SK-N-SH (cell line): ENCODE data around the gene DCUN1D1.

Experiments used
- EZH2phosphoT487 ChIP-seq: fragments of 200-600 bp; sonication (generic); IDR thresholded peaks from 2 replicates; pipeline ENCODE4 v1.6.1; 2017; ENCODE audit warnings: low read depth, mixed run types, mild to moderate bottlenecking, antibody characterized with exemption, moderate library complexity, borderline replicate concordance
- GABPA ChIP-seq: IDR thresholded peaks from 2 replicates; pipeline ENCODE4 v1.4.0; 2012; ENCODE audit warnings: low read depth, mild to moderate bottlenecking
- POLR2AphosphoS5 ChIP-seq: IDR thresholded peaks from 2 replicates; pipeline ENCODE4 v1.6.1; 2012; ENCODE audit warnings: low read depth, low read length
- TAF1 ChIP-seq: IDR thresholded peaks from 2 replicates; pipeline ENCODE4 v1.6.1; 2012; ENCODE audit warnings: low read depth, mild to moderate bottlenecking, low read length, moderate library complexity, borderline replicate concordance
- YY1 ChIP-seq: IDR thresholded peaks from 2 replicates; pipeline ENCODE4 v1.4.0; 2012; ENCODE audit warnings: low read depth, mild to moderate bottlenecking
- TF ChIP-seq, protein P1 (sequence below): fragments of 200-600 bp; sonication (generic); IDR thresholded peaks from 2 replicates; pipeline ENCODE4 v1.6.1; 2017; ENCODE audit warnings: antibody characterized with exemption, mild to moderate bottlenecking, moderate library complexity
- TF ChIP-seq, protein P2 (sequence below): fragments of 150-350 bp; IDR thresholded peaks from 2 replicates; pipeline ENCODE4 v1.6.1; 2016; ENCODE audit warnings: mild to moderate bottlenecking, low read depth, low read length

GRCh38 chr3:182906036-182906435 is 74.3 kb downstream of the DCUN1D1 start:
- no peak for TF ChIP-seq POLR2AphosphoS5
- TF ChIP-seq, protein P1, sequence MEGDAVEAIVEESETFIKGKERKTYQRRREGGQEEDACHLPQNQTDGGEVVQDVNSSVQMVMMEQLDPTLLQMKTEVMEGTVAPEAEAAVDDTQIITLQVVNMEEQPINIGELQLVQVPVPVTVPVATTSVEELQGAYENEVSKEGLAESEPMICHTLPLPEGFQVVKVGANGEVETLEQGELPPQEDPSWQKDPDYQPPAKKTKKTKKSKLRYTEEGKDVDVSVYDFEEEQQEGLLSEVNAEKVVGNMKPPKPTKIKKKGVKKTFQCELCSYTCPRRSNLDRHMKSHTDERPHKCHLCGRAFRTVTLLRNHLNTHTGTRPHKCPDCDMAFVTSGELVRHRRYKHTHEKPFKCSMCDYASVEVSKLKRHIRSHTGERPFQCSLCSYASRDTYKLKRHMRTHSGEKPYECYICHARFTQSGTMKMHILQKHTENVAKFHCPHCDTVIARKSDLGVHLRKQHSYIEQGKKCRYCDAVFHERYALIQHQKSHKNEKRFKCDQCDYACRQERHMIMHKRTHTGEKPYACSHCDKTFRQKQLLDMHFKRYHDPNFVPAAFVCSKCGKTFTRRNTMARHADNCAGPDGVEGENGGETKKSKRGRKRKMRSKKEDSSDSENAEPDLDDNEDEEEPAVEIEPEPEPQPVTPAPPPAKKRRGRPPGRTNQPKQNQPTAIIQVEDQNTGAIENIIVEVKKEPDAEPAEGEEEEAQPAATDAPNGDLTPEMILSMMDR = no peak
- TF ChIP-seq, protein P2, sequence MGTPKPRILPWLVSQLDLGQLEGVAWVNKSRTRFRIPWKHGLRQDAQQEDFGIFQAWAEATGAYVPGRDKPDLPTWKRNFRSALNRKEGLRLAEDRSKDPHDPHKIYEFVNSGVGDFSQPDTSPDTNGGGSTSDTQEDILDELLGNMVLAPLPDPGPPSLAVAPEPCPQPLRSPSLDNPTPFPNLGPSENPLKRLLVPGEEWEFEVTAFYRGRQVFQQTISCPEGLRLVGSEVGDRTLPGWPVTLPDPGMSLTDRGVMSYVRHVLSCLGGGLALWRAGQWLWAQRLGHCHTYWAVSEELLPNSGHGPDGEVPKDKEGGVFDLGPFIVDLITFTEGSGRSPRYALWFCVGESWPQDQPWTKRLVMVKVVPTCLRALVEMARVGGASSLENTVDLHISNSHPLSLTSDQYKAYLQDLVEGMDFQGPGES = no peak
- TF ChIP-seq TAF1 = no peak
- TF ChIP-seq GABPA = no peak
- TF ChIP-seq YY1 = no peak
- no peak for TF ChIP-seq EZH2phosphoT487
